NCI-H774 (cell line): ENCODE results near the gene GPC6.

Experiments used
- DNase-seq: peaks from one replicate; lab custom pipeline; 2025; lab: John Stamatoyannopoulos, UW

Gene GPC6

DNA sequence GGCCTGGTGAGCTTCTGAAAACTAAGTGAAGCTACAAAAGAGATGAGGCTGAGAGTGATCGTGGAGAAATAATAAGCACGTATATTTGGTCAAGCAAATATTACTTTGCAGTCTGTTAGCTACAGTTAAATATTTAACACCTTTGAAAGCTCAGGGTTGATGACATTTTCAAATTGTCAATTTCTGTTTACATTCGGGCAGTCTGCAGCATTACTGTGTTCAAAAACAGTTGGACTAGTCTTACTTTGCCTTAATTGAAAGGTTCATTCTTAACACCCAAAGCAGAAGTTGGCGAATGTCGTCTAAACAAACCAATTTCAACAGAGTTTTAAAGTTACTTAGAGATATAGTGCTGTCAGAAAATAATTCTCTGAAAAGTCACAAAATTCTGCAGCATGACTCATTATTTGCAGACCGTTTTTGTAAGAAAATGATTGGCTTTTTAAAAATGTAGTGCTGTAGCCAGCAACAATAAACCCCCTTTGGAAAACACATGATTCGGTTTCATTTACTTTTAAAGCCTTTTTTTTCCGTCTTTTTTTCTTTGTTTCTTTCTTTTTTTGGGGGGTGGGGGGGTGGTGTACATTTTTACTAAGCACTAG lies 549.0 kb downstream of the GPC6 start:
- DNase-seq: no peak

DNA sequence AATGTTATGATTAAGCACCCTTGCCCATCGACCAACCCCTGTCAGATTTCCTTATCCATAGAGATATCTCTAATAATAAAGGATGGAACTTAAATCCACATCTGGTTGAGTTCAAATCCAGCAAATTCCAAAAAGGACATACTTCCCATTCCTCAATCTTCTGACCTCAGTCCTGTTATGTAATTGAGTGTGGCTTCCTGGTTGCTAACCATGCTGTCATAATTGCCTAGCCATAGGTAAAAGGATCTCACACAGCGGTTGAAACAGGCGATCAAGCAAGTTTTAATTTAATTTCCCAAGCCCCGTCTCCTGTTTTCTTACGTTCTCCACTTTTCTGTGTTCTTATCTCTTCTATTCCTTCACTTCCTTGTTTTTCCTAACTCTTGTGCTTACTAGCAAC lies 550.3 kb downstream of the GPC6 start:
- no peak for DNase-seq

DNA sequence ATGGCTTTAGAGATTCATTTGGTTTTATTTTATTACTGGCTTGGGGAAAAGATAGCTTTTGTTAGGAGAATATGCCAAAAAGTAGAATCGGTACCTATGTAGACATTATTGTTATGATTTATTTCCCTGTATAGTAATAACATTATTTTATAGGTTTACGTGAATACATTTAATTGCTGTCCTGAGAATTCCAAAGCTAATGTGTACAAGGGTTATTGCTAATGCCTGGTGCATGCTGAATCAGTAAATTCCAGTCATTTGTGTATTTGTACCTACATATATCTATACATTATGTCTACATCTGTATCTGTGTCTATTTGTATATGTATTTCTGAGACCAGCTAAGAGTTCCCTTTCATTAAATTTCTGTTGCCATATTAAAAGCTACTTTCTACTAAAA lies 550.9 kb downstream of the GPC6 start:
- no peak for DNase-seq

DNA sequence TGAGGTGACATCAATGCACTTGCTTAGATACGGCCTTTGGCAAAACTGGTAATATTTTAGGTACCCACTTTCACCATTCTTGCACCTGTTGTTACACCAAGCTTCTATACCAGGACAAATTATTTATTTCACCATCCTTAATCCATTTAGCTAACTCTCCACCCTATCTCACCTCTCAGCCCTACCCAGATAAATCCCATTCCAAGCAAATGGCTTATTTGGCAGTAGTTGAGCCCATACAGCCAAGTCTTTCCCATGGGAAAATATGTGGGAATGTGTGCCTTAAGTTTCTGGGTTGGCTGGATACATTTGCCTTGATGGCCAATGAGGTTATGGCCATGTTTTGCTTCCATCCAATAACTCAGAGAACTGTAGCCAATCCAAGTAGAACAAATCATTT lies 551.9 kb downstream of the GPC6 start:
- DNase-seq: no peak

DNA sequence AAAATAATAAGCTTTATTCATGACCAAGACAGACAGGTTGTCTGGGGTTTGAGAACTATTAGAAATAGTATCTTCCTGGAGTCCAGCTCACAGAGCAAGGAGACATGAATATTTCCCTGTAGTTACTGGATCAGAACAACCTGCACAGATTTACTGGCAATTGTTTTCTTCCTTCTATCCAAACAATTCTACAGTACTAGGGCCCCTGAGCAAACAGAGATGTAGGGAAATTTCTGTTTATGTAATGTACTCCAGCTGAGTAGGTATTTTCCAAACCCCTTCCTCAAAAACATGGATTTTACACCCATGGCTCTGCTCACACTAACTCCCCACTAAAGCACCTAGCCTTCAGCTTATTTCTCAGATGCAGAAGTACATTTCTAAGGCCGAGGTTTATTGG lies 557.6 kb downstream of the GPC6 start:
- no peak for DNase-seq

DNA sequence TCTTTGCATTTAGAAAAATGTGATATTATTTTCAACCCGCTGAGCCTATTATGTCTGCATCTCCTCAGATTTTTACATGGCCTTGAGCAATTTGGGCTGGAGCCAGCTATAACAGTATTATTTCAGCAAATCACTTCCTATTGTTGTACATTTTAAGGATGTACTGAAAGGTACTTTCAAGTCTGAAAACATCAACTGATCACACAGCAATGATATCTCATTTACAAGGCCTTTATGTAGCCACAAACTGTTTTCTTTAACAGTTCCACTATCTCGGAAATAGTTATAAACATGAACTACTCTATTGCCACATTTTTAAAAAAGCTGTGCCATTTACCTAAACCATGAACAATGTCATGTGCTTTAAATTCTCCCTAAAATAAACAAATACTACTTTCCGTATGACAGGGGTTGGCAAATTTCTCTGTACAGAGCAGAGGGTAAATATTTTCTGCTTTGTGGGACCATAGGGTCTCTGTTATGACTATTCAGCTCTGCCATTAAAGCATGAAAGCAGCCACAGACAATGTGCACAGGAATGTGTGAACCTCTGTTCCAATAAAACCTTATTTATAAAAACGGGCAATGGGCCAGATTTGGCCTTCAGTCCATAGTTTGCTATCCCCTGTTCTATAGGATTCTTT lies 560.4 kb downstream of the GPC6 start:
- no peak for DNase-seq

DNA sequence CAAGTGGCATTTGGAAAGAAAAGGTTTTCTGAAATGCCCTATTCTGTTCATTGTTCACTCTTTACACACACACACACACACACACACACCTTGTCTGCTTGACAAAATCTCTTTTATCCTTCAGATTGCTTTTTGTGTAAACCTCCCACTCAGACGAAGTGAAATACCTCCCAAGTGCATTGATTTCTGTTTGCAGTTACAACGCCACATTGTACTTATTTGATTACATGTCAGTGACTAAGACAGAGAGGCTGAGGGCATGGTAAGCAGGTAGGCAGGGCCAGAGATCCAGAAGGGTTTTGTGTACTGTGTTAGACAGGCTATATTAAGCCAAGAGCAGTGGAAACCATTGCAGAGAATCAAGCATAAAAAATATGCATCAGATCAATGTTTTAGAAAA lies 561.8 kb downstream of the GPC6 start:
- DNase-seq: peak; percentile 48

DNA sequence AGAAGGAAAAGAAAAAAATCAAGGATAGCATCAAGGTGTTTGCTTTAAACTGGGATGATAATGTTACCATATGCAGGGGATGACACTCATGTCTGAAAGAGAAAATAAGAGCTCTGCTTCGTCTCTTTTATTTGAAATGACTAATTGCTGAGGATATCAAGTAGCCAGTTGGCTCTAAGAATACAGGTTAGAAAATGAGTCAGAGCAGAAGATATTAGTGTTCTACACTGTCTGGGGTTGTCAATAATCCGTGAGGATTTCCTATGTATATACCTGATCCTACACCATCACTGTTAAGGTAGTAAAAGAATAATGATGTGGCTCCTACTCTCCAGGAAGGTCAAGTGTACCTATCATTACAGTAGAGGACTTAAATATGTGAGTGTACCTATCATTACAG lies 562.5 kb downstream of the GPC6 start:
- DNase-seq: no peak

DNA sequence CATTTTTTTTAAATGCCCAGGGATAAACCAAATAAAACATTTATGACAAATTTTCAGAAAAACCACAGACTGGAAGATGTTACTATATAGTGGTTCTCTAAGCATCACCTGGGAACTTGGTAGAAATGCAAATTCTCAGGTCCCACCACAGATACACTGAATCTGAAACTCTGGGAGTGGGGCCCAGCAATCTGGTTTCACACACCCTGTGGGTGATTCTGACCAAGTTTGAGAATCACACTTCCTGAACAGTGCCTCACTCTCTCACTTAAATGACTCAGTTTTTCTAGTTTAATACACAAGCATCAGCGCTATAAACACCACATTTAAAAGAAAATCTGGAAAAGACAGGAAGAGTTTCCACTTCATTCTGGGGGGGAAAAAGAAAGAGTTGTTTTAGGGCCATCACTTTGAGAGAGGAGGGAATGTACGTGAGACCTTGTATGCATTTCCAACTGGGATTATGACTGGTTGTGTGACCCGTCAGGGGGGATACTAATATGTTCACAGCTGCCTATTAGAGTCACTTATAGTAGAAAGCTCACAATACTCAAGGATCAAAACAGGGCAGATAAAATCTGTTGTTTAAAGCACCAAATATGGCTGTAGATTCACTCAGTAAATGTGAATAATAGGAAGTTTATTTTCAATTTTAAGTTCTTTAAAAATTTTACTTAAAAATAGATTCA lies 567.7 kb downstream of the GPC6 start:
- DNase-seq: no peak

DNA sequence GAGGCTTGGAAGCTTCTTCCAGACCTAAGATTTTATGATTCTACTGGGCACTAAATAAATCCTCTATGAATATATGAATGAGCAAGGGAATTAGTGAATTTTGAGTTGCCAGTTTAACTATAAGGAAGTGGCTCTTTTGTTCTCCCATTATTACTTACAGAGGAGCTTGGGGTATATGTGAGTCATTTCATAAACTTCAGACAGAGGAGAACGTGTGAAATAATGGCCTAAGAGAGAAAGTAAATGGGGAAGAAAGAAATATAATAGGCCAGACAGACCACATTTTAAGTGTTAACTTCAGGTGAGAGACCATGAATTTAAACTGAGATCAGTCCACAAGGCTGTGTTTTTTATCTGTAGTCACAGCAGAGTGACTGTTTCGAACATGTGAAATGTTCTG lies 570.9 kb downstream of the GPC6 start:
- no peak for DNase-seq

DNA sequence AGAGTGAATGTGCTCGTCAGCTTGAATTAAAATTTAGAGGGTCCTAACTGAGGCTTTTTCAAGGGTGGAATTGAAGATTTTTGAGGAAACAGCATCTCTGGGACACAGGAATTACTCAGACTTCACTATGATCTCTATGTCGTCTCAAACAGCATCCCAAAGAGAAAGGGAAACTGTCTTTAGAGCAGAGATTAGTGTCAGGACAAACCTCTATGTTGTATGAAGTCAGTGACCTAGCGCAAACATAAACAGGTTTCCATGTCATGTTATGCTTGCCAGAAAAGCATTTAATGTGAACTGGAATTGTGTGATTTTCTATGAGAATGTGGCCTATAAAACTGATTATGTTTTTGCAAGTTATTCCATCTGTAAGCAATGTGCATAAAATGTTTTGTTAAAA lies 573.7 kb downstream of the GPC6 start:
- DNase-seq: no peak

DNA sequence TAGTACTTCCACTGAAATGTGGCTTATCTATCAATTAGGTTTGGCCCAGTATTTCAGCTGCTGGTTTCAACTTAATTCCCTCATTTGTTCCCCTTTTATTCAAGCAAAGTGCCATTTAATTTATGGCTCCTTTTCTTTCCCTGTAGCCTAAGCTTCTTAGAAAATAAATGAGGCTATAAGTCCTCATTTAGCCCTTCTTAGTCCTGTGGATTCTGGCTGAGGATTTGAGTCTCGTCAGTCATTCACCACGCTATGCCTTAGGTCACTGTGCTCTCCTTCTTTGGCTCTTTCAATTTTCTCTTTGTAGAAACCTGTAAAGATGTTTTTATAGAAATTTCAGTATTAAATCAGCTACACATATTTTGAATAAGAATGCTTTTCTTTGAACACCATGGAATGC lies 579.1 kb downstream of the GPC6 start:
- DNase-seq: no peak

DNA sequence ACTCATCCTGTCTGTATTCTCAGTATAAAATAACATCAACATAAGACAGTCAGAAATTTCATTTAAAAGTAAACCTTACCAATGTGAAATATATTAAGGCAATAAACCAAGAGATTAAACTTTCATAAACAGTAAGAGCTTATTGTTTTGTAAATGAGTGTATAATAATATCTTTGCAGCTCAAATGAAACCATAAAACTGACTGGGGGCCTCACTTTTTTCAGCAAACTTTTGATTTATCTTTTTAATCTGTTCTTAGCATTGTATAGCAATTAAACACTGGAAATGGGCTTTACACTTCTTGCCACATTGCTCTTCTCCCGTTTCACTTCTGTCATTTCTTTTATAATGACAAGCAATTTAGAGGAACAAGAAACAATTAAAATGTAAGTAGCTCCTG lies 580.3 kb downstream of the GPC6 start:
- DNase-seq: no peak

DNA sequence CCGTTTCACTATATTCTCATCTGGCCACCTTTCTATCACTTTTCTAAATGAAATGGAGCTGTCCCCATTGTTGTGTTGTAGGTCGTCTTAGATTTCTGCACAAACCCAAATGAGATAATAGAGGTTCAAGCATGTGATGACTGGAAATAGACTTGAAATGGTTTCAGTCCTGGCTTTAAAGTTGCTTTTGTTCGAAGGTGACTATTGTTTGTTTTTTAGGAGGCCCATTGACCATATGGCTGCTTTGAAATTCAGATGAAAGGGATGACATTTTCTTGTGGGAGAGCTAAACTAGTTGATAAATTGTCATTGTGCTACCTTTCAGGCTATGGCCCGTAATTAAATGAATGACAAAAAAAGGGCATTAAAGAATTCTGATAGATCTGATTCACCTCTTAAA lies 583.7 kb downstream of the GPC6 start:
- no peak for DNase-seq

DNA sequence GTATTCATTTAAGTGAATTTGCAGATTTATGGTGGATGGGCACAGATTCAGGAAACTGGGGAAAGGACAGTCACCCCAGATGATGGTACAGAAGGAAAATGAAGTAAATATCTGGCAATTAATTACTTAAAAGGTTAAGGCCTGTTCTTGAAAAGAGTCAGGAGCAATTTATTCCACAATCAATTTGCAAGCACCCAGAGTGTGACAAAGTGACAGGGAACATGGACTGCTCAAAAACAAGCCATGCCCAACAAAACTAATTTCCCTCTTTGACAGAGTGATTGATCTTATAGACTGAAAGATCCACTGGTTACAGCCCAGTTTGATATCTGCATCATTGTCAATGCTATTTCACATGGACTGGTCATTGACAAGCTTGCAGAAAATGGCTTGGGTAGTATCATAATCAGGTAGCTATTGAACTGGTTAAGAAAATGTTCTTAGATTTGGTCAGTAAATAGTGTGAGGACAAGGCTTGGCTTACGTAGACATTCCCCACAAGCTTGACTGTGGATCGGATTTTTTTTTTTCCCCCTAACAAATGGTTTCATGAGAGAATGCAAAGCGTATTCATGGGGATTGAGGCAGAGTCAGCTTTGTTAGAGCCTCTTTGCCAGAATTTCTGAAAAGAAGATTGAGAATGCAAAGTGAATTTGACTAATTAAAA lies 584.6 kb downstream of the GPC6 start:
- DNase-seq: no peak

DNA sequence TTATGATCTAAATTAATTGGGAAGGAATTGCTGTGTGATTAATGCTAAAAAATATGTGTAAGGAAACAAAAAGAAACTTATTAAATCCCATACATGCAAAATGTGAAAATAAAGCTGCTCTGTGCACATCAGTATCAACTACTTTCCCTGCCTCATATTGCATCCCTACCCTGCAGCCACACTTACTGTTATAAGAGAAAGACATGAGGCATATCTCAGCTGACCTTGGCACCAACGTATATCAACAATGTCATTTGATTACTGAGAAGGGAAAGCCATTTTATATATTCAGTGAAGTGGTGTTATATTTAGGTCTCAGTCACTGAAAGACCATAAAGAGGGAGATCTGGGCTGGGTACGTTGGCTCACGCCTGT lies 585.1 kb downstream of the GPC6 start:
- DNase-seq: no peak

DNA sequence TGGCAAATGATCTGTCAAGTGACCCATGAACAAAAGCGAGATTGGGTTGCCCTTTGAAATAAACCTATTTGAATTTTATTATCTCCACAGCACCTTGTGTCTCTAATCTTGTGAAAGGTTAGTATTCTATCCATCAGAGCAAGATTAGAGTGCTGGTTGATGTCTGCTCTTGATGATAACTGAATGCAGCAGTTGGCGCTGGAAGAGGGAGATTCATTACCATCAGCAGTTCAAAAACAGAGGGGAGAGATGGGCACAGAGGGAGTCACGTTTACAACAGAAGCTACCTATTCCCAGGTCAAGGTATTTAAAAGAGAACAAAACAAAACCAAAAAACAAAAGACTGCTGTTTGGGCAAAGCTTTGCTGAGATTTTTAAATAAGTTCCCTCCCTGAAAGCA lies 588.1 kb downstream of the GPC6 start:
- no peak for DNase-seq

DNA sequence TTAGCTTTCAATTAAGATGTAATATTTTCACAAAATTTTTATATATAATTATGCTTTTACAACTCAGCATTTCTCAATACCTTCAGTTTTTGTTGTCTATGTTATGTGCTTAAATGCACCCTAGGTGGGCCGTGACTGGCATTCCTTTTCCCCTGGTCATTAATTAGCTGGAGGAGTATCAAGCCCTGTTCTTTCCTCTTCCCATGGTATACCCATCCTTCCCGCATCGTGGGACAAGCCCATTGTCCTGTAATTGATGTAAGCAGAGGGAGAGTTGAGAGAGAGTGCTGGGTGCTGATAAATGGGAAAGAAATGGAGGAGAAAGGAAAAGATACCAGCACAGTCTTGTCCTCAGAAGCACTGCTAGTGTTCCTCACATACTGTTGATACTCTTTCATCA lies 591.7 kb downstream of the GPC6 start:
- no peak for DNase-seq

DNA sequence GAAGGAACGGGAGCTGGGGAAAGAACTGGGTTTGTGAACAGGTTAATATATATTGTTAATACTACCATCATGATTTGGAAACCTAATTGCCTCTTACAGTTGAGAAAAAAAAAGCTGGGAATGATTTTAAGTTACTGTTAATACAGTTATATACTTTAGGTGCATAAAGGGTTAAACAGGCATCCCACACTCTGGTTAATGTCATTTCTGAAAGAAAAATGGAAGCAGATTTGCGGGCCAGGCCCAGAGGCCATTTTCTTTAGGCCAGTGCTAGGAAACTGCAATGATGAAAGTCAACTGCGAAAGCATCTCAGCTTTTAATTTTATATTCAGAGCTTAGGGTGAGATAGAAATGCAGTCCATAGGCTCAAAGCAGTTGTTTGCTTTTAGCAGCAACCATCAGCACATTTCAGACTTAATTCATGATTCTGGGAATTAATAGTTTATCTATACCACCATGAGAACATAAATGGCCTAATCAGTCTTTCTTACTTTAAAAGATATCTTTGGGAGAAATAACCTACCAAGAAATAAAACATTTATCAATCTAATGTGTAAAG lies 592.8 kb downstream of the GPC6 start:
- no peak for DNase-seq

DNA sequence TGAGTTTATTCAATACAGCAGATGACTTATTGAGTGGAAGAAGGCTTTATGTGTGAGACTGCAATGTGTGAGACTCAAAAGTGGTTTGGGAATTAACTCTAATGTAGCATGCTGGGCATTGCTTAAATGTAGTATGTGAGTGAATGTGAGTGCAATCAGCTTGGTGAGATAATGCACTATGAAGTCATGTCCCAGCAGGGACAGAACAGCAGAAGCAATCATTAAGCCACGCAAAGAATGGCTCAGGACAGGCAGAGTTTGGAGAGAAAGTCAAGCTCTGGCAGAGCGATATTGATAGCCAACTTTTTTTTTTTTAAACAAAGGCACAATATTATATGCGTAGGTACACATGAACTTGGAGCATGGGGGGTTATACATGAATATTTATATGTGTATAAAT lies 597.7 kb downstream of the GPC6 start:
- DNase-seq: no peak

DNA sequence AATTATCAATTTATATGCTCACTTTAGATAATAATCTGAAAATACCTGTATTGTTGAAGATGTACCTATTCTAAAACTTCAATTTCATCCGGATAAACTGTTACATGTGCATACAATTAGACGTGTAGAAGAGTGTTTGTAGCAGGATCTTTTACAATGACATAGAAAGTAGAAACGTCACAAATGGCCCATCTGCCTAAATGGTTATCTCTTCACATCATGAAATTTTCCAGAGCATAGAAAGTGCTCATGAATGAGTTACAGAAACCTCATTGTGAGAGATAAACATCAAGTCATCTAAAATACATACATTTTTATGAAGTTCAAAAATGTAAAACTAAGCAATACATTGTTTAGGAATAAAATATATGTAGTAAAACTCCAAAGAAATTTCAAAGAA lies 607.4 kb downstream of the GPC6 start:
- no peak for DNase-seq

DNA sequence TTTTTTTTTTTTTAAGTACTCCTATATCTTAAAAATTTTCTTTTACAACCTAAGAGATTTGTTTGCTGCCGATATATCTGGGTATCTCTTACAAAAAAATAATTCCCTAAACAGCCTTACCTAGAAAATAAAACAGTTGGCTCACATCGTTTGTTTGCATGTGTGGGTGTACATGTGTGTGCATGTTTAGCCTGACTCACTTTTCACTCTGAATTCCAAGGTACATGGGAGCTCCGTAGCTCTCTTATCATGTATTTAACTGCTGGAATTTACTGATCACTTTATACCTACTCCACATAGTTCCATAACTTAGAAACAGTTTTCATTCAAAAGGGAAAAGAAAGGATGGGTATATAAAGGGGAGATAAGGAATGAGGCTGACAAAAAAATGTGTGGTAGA lies 616.5 kb downstream of the GPC6 start:
- DNase-seq: no peak

DNA sequence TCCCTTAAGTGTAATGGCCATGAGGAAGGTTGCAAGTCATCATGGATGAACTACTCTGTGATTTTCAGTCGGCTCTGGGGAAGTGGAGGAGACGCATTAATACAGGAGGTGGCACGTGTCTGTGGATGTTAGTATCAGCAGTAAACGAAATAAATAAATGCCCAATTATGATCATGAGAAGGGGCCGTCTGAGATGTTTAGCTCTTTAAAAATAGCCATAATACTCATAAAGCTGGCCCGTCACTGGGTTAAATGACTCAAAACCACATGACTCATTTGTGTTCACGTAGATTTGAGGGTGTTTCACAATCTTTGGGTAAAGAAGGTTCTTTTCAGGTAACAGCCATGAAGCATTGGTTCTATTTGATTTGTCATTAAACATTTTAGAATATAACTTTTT lies 620.6 kb downstream of the GPC6 start:
- no peak for DNase-seq
